NOMO-1 (cell line): Measurements from ENCODE around the gene HDAC2.
A peak's percentile ranks its signal among the peaks of the same experiment; 100 is the strongest.
"Not testable (repeated sequence)": the region's sequence is repeated elsewhere in the genome, so short reads cannot be mapped to it uniquely, and the experiment has no call there.

Experiments
- DNase-seq, 2 experiments: peaks; one replicate each; lab custom pipeline; 2025; ENCODE audit not compliant: unreplicated experiment in 2 of 2; lab: John Stamatoyannopoulos, UW

Gene HDAC2

DNA sequence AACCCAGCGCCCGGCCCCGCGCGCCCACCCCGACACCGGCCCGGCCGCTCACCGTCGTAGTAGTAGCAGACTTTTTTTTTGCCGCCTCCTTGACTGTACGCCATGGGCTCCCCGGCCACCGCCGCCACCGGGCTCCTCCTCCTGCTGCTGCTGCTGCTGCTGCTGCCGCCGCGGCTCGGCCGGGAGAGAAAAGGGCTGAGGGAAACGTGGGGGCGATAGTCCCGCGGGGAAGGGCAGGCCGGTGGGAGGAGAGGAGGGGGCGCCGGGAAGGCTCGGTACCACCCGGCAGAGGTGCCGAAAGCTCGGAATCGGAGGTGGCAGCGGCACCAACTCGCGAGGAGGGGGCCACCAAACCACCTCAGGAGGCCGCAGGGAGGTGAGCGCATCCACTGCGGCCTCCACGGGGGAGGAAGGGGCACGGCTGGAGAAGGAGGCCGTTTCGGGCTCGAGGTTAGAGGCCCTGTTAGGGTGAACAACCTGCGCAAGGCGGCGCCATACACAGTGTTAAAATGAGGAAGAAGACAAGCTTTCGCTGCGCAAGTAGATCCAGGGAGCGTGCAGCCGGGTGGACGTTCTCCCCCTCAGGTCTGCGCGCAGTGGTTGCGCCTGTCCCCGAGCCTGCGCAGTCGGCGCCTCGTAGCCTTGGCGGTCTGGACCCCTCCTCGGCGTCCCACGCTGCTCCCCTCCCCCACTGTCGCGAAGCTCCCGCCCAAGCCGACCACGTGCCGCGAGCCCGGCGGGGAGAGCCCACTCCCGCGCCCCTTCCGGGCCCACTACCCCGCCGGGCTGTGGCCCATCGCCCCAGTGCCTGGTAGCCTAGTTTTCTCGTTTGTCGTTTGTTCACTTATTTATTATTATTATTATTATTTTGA lies at the start of gene HDAC2:
Gene HDAC2, minus strand, starts transcription at position 344 of the 872 bp plus-strand sequence. Its CDS starts 240 bp downstream, at position 104.
- DNase-seq: peak; percentile 90 to 93

DNA sequence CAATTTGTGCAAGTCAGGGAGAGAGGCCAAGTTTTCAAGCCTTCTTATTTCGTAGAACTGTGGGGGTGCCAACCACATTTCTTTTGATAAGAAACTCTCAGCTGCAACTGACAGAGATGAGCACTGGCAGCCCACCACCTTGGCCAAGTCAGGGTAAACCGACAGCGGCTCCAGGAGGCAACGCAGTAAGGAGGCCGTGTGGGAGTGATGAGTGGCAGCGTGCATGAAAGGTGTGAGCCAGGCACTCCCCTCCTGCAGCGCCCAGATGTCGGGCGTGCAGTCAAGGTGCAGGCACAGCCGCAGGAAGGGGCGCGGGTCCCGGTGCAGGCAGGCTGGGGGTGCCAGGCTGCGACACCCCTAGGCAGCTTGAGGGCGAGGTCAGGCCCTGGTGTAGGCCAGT lies 49.2 kb upstream of the HDAC2 start:
- DNase-seq: no peak

DNA sequence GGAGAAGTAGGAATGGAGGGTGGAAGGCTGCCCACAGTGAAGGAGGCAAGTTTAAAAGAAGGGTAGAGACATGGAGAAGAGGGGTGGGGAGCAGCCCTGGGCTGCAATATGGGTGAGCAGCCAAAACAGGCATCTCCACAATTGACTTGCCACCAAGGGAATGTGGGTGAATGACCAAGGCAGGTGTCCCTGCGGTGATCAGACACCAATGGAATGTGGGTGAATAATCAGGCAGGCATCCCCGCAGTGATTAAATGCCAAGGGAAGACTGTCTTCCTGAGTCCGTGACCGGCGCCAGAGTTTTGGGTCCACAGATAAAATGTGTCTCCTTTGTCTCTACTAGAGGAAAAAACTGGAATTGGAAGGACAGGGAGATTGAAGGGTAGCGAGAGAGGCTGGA lies 46.2 kb upstream of the HDAC2 start:
- DNase-seq: not testable (repeated sequence)

DNA sequence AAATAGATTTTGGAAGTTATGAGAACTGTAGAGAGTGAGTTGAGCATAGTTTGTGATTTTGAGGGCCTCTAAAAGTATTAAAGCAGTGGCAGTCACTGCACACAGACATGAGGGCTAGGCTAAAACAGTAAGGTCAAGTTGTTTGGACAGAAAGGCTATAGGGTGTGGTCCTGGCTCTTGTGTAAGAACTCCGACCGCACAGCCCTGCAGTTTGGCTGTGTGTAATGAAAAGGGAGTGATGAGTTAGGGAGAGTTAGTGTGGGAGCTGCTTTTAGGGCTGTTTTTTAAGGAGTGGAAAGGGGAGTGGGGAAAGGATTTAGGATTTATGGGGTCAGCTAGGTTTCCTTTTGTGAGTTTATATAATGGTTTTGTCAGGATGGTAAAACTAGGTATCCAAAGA lies 43.2 kb upstream of the HDAC2 start:
- peak in 1 of 2 experiments; percentile 1 for DNase-seq

DNA sequence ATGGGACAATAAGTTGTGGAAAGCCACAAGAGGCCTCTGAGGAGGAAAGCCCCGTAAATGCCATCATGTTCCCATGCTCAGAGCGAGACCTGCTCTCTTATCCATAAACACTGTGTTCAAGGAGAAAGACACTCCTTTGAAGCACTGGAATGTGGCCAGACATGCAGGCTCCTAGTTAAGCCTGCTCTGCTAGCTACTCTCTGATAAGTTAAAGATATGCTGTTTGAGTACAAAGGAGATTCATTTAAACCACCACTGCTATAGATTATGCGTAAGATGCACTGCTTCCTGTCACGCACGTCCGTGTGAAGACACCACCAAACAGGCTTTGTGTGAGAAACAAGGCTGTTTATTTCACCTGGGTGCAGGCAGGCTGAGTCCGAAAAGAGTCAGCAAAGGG lies 40.5 kb upstream of the HDAC2 start:
- DNase-seq: not testable (repeated sequence)

DNA sequence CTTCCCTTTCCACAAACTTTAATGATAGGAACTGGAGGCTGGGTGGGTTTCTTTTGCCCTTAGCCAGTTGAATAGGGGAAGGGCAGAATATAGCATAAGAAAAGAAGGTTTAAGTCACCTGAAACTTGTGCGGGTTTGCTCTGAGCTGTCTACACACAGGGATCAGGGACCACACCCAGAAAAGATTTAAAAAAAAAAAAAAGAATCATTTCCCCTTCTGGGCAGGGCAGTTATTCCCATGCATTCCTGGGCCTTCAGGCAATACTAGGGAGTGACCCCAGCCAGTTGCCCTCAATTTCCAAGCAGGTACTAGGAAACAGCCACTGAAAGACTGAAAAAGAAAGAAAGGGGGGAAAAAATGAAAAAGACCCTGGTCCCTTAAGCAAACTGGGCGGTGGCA lies 39.6 kb upstream of the HDAC2 start:
- DNase-seq: no peak

DNA sequence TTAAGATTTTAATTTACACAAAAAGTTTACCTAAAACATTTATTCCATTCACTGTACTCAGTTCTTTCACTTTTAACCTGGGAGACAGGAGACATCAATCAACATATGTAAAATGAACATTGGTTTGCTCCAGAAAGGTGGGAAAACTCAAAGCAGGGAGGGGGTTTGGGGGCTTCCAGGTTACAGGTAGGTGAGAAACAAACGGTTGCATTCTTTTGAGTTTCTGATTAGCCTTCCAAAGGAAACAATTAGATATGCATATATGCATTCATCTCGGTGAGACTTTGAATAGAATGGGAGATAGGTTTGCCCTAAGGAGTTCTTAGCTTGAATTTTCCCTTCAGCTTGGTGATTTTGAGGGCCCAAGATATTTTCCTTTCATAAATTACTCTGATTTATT lies 38.2 kb upstream of the HDAC2 start:
- no peak for DNase-seq

DNA sequence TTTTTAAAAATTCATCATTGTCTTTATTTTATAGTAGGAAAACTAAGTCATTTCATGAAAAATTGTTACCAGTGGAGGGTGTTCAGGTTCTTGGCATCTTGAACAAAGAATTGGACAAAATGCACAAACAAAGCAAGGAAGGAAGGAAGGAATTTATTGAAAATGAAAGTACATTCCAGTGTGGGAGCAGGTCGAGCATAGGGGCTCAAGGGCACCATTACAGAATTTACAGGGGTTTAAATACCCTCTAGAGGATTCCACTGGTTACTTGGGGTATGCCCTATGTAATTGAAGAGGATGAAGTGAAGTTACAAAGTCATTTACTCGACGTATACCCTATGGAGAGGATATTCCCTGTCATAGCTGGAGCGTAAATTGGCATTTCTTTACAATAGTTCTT lies 37.4 kb upstream of the HDAC2 start:
- no peak for DNase-seq

DNA sequence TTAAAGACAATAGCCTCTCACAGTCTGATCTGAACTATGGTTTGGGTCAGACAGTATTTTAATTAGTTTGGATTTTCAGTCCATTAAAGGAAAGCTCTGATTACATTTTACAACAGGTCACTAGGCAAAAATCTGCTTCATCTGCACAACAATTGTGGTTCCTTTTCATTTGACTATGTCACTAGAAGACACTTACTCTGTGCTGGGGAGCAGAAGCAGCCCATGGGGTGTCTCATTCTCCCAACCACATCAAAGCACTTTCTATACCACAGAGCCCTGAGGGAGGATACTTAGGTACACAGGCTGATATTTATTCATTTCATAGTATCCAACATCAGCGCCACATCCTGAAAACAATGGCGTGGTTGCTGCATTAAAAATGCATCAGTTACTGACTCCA lies 36.6 kb upstream of the HDAC2 start:
- DNase-seq: no peak

DNA sequence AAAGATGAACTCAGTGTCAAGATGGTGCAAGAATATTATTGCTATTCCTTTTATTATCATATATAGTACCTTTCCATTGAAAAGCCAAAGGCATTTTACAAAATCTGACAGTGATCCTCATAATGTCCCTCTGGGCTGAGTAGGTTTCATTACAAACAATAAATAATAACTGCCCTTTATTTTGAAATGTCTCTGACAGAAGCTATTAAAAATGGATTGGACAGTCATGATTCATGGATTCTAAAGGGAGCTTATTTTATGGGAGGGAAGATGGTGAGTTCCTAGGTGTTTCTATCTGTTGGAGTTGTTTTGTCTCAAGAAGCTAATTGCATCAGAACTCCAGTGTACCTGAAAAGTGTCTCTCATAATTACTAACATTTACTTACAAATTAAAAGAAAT lies 30.4 kb upstream of the HDAC2 start:
- DNase-seq: no peak

DNA sequence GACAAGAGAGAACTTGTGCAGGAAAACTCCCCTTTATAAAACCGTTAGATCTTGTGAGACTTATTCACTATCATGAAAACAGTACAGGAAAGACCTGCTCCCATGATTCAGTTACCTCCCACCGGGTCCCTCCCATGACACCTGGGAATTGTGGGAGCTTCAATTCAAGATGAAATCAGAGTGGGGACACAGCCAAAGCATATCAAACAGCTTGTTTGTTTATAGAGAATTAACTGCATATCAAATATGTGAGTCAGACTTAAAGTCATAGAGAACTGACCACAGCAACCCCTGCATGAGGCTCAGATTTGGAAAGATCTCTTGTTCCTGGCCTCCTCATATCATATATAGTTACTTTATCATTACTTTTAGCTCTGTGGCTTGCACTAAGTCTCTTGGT lies 29.1 kb upstream of the HDAC2 start:
- DNase-seq: no peak

DNA sequence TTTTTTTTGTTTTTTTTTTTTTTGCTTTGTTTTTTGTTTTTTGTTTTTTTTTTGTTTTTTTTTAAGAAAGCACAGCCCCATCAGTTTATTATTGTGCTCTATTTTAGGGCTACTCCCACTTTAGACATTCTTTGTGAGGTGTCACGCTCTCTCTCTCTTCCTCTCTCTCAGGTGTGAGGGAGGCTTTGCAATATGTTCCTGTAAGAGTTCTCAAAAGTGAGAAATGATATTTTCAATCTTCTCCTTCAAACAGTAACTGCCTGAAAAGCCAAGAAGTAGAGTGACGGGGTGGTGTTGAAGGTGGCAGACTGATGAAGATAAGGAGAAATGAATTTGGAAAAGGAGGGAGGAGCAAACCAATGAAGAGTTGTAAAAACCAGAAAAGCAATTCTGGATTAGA lies 28.3 kb upstream of the HDAC2 start:
- DNase-seq: no peak

DNA sequence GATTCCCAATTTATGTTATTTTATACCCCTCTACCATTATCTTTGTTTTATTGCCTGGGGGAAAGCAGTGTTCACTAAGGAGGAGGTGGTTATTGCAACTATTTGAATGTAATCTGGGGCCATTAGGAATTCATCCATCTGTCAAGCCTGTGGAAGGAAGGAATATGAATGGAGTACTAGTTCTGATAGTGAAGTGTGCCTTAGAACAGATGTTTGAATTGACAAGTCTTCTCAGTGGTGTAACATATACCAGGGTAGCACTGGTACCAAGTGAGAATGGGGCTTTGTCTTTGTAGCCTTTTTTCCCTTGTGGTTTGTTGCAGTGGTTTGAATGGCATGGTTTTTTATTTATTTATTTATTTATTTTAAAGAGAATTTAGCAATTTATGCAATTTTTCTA lies 27.9 kb upstream of the HDAC2 start:
- DNase-seq: no peak

DNA sequence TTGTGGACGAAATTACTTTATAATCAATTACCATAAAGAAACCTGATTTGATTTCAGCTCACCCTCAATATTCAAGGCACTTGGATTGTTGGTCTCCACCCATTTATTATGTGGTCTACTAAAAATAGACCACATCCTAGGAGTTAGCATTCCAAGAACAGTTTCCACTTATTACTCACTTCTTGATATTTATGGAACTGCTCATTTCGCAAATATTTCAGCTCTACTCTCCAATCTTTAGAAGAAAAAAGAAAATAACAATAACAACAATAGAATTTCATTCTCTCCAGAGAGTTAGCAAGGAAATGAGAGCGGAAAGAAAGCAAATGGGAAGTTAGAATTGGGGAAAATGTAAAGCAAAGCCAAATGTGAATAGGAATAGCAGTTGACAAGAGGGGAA lies 26.2 kb upstream of the HDAC2 start:
- DNase-seq: no peak

DNA sequence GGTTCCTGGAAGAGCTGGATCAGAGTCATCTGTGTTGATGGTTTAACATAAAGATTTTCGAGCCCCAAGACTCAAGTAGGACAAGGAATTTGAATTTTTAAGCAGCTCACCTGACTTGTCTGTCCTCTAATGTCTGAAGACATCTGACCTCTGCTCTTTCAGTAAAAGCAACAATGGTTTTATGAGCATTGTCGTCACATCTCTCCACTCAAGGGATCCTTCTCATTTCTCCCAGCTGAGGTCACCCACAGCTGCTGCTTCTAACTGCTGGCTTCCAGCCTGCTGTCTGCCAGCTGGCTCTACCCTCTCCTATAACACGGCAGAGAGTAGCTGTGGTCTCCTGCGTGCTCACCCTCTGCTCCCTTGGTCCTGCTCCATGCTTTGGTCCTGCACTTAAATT lies 24.7 kb upstream of the HDAC2 start:
- no peak for DNase-seq

DNA sequence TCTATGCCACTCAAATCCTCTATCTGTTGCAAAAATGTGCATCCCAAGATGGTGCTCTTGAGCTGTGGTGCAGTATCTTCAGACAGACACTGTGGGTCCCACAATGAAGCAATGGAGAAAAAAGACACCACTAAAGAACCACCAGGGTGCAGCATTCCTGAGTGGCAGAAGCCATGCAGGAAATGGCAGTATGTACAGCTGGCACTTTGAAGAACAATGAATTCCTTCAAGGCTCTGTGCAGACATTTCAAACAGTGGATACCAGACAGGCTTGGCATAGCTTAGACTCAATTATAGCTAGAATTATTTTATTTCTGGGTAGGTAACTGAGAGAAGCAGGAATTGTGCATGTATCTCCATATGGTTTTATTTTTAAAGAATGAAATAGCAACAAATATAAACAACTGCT lies 24.0 kb upstream of the HDAC2 start:
- peak; percentile 61 to 67 for DNase-seq

DNA sequence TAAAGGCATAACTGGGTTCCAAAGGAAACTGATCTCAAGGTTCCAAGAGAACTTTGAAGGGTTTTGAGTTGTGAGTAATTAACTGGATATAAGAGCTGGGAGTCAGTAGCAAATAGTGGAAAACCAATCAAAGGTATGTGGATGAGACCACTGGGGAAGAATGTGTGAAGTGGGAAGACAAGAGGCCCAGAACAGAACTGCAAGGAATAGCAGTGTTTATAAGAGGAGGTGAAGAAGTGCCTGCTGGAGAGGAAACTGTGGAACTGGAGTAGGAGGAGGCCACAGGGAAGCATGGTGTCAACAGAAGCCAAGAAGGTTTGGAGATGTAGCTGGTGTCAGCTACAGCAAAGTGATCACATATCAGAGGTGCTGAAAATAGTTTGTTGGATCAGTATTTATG lies 18.7 kb upstream of the HDAC2 start:
- DNase-seq: no peak

DNA sequence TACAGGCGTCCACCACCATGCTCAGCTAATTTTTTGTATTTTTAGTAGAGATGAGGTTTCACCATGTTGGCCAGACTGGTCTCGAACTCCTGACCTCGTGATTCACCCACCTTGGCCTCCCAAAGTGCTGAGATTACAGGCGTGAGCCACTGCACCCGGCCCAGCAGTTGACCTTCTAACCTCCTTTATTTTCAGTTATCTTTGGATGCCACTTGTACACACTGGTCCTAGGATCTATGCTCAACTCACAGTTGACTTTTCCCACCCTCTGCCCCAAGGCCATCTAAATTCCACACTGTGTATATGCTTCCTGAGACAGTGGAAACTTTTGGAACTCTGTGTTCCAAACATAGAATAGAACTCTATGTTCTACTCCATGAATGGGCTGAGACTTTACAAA lies 11.7 kb upstream of the HDAC2 start:
- DNase-seq: not testable (repeated sequence)

DNA sequence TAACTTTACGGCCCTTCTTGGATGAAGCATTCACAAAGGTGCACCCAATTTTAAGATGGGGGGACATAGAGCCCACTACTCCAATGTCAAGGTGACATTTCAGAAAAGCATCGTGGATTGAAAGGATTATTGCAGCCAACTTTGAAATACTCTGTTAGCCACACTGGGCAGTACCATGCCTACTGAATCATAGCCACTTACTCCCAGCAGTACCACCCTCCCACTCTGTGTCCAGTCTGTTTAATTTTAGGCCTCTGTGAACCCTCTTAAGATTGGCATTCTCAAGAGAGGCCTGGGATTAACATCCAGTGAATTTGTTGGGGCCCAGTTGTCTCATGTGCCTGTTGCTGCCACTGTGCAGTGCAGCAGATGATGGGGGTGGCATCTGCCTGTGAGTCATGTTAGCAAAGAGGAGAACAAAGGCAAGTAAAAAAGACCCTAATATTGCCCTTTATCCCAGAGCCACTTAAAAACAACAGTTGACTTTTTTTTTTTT lies 11.2 kb upstream of the HDAC2 start:
- DNase-seq: no peak

DNA sequence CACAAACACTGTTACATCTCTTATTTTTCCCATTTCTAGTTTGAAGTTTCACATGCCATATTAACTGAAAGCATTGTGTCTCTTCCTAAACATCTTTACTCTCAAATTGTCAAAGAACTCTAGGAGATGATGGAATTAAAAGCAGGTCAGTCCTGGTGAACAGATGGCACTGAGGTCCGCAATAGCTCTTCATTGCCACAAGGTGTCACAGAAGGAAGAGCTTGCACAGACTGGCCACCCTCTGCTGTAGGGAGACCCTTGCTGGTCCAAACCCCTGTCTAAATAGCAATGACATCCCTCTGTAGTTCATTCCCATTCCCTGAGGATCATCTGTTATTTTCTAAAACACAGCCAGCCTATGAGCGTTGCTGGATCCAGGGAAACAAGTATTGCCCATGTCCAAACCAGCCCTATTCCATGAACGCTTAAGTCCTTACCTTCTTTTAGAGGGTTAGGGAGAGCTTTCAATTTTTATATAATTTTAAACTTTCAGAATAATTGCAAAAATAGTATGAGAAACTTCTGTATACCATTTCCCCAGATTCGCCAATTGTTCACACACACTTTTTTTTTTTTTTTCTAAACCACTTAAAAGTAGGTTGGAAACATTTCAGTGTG lies 10.1 kb upstream of the HDAC2 start:
- DNase-seq: peak in 1 of 2 experiments; percentile 6

DNA sequence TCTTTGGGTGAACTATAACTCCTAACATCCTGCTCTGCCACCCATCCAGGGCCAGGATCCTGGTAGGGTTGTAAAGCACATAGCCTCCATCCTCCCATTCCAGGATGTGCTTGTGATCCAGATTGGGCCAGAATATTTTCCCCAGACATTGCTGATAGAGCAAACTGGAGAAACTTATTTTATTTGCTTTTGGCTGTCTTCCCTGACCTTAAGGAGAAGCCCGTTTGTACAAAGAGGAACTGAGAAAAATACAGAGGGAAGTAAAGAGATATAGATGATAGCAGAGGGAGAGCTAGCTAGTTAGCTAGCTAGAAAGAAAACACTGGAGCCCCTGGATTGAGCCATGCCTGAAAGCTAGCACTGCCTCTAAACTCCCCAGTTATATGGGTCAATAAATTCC lies 9.0 kb upstream of the HDAC2 start:
- DNase-seq: peak; percentile 35 to 88

DNA sequence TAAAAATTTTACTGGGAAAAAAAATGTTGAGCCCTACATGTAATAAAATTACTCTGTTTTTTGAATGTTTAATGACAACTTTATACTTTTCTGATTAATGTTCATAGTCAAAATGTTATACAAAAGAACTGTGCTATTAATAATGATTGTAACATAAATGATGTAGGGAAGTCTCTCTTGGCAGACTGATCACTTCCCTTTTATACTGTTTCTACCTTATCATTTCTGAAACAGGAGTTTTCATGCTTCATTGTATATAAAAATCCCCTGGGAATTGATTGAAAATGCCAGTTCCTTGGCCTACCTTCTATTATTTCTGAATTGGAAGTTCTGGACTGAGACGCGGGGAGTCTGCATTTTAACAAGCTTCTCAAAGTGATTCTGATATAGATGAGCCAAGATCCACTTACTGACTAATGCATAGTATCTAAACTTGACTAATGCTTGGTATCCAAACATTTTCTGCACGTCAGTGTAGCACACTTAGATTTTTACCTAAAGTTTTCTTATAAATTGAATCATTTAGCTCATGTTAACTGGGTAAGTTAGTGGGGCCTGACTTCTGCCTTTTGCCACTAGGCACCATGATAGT lies 7.2 kb upstream of the HDAC2 start:
- DNase-seq: peak in 1 of 2 experiments; percentile 43
